Neural cell (in vitro differentiated cells): ENCODE data around the gene LHPP. TPM values are rescaled to one million over a fixed set of nuclear protein-coding genes. Genes with fewer than 3 reads are reported as not detected.
A peak's percentile ranks its signal among the peaks of the same experiment; 100 is the strongest.

ENCODE experiments used
- H2AFZ ChIP-seq: fragments of 200-600, 300-800 bp; sonication (generic), shearing (Covaris generic); 2 replicates; pipeline ENCODE4 v1.6.0; 2014; ENCODE audit warnings: low read depth, mild to moderate bottlenecking, antibody characterized with exemption, low read length, moderate library complexity
- H3F3A ChIP-seq: fragments of 200-600 bp; shearing (Covaris generic); 2 replicates; pipeline ENCODE4 v1.6.1; 2016; ENCODE audit warnings: mild to moderate bottlenecking, moderate library complexity, mixed read lengths, antibody characterized with exemption, low read length; ENCODE audit not compliant: insufficient read depth, poor library complexity, severe bottlenecking
- H3K27ac ChIP-seq: fragments of 200-600, 300-800 bp; sonication (generic), shearing (Covaris generic); 2 replicates; pipeline ENCODE4 v1.5.1; 2014; ENCODE audit warnings: mild to moderate bottlenecking, low read length, moderate library complexity
- H3K27me3 ChIP-seq: fragments of 300-800, 200-600 bp; sonication (generic), shearing (Covaris generic); 2 replicates; pipeline ENCODE4 v1.6.0; 2014; ENCODE audit warnings: mild to moderate bottlenecking, low read depth, low read length, moderate library complexity; ENCODE audit not compliant: insufficient read depth
- H3K36me3 ChIP-seq: fragments of 300-800, 200-600 bp; sonication (generic), shearing (Covaris generic); 2 replicates; pipeline ENCODE4 v1.5.1; 2014; ENCODE audit warnings: mild to moderate bottlenecking, antibody characterized with exemption, low read length, moderate library complexity; ENCODE audit not compliant: insufficient read depth
- H3K4me2 ChIP-seq: fragments of 300-800, 200-600 bp; sonication (generic), shearing (Covaris generic); 2 replicates; pipeline ENCODE4 v1.6.0; 2014; ENCODE audit warnings: mild to moderate bottlenecking, low read length
- H3K4me3 ChIP-seq: fragments of 300-800, 200-600 bp; sonication (generic), shearing (Covaris generic); 2 replicates; pipeline ENCODE4 v1.5.1; 2014; ENCODE audit warnings: mild to moderate bottlenecking, low read length, moderate library complexity
- H3K79me2 ChIP-seq: fragments of 200-600 bp; shearing (Covaris generic); replicated peaks from 2 replicates; pipeline ENCODE4 v1.6.0; 2014; ENCODE audit warnings: mild to moderate bottlenecking, low read length, moderate library complexity; ENCODE audit not compliant: insufficient read depth
- H3K9ac ChIP-seq: fragments of 300-800, 200-600 bp; sonication (generic), shearing (Covaris generic); 2 replicates; pipeline ENCODE4 v1.6.1; 2016; ENCODE audit warnings: mild to moderate bottlenecking, low read length, mixed read lengths
- H3K9me2 ChIP-seq: fragments of 200-600 bp; shearing (Covaris generic); 2 replicates; pipeline ENCODE4 v1.6.1; 2016; ENCODE audit warnings: mild to moderate bottlenecking, low read length, mixed read lengths; ENCODE audit not compliant: insufficient read depth
- H3K9me3 ChIP-seq: fragments of 200-600, 300-800 bp; sonication (generic), shearing (Covaris generic); 2 replicates; pipeline ENCODE4 v1.6.1; 2016; ENCODE audit warnings: mild to moderate bottlenecking, mixed run types, low read length, moderate library complexity, mixed read lengths
- H4K20me1 ChIP-seq: fragments of 200-600 bp; shearing (Covaris generic); 2 replicates; pipeline ENCODE4 v1.6.1; 2016; ENCODE audit warnings: mild to moderate bottlenecking, mixed run types; ENCODE audit not compliant: insufficient read depth
- EP300 ChIP-seq: fragments of 450-650 bp; conservative IDR thresholded peaks from 2 replicates; pipeline ENCODE4 v1.6.1; 2014; ENCODE audit warnings: antibody characterized with exemption, mild to moderate bottlenecking, moderate library complexity; ENCODE audit not compliant: poor library complexity, severe bottlenecking
- EZH2 ChIP-seq: fragments of 200-600, 300-800 bp; shearing (Covaris generic), sonication (generic); IDR thresholded peaks from 2 replicates; pipeline ENCODE4 v1.6.1; 2014; ENCODE audit warnings: antibody characterized with exemption, low read length, borderline replicate concordance, mild to moderate bottlenecking; ENCODE audit not compliant: insufficient read depth, poor library complexity, severe bottlenecking
- MXI1 ChIP-seq: fragments of 450-650 bp; conservative IDR thresholded peaks from 2 replicates; pipeline ENCODE4 v1.6.1; 2014; ENCODE audit warnings: antibody characterized with exemption, mild to moderate bottlenecking; ENCODE audit not compliant: poor library complexity, severe bottlenecking
- POLR2AphosphoS5 ChIP-seq: IDR thresholded peaks from 2 replicates; pipeline ENCODE4 v1.6.1; 2012
- RAD21 ChIP-seq: fragments of 450-650 bp; conservative IDR thresholded peaks from 2 replicates; pipeline ENCODE4 v1.6.1; 2014; ENCODE audit warnings: antibody characterized with exemption, mild to moderate bottlenecking, moderate library complexity
- SMC3 ChIP-seq: fragments of 450-650 bp; conservative IDR thresholded peaks from 2 replicates; pipeline ENCODE4 v1.6.1; 2014; ENCODE audit warnings: antibody characterized with exemption, mild to moderate bottlenecking, moderate library complexity; ENCODE audit not compliant: poor library complexity
- TAF1 ChIP-seq: IDR thresholded peaks from 2 replicates; pipeline ENCODE4 v1.6.1; 2012; ENCODE audit warnings: low read depth
- polyA plus RNA-seq: library from polyadenylated mRNA; depleted of rRNA; stranded (reverse); fragments of >200 nt; gene quantifications from 2 replicates; pipeline ENCODE4 v1.2.3, GENCODE V29; 2014
- TF ChIP-seq, protein P1 (sequence below): fragments of 450-650 bp; IDR thresholded peaks from 2 replicates; pipeline ENCODE4 v1.5.1; 2014; ENCODE audit warnings: antibody characterized with exemption, mild to moderate bottlenecking, moderate library complexity; ENCODE audit not compliant: poor library complexity, severe bottlenecking
- TF ChIP-seq, protein P2 (sequence below): IDR thresholded peaks from 2 replicates; pipeline ENCODE4 v1.6.1; 2012; ENCODE audit warnings: borderline replicate concordance

LHPP gene
- polyA plus RNA-seq, 1 donor from 2014 or later, result 16.0 TPM

DNA sequence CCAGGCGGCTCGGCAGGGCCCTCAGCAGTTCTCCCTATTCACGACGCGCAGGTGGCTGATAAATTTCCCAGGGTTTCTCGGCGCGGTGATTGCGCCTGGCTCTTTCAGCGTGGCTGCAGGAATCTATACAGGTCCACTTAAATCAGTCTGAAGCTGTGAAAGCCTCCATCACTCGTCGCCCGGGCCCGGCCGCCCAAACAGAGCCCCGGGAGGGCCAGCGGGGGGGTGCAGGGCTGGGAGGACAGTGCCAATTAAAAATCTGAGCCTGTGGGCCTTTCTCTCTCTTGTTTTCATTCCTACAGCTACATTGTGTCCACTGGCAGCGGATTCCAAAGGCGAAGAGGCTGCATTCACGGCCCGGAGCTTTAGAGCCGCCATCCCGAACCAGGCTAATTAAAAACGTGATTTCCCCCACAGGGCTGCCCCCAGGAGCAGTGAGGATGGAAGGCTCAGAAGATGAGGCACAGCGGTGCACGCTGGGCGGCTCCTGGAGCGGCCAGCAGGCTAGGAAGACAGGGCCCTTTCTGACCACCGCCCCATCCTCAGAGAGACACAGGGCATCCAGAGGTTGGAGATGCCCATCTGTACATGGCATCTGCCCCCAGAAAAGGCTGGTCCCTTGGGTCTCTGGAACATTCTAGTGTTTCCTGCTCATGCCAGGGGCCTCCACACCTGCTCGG is 181.8 kb downstream of the LHPP start:
- Histone ChIP-seq H3K4me2 (peak overlapping the region; percentile 50), H2AFZ (no peak overlapping the region), H3K4me3 (peak overlapping the region; percentile 52), H3K36me3 (no peaks in the 10 kb centered on the region), H4K20me1 (no peaks in the 10 kb centered on the region), H3K9me3 (no peaks in the 10 kb centered on the region), H3K79me2 (no peaks in the 10 kb centered on the region), H3F3A (no peaks in the 10 kb centered on the region), H3K9me2 (no peaks in the 10 kb centered on the region), H3K9ac (peak overlapping the region; percentile 49), H3K27me3 (no peaks in the 10 kb centered on the region), H3K27ac (peak overlapping the region; percentile 62)
- TF ChIP-seq MXI1, result no peak
- TF ChIP-seq POLR2AphosphoS5, result peak; percentile 10

DNA sequence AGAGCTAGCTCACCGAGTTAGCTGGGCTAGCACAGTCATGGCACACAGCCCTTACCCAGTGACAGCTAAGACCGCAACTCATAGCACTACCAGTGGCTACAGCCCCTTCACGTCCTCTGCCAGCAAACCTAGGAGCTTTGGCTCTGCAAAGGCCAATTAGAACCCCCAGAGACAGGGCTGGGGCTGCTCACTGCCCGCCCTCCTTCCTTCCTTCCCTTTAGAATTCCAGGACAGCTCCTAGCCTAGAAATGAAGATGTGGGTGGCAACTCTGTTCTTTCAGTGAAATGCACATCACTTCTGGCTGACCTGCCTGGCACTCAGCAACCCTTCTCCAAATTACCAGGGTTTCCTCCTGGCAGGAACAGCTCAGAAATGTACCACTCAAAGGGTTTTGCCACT is 182.6 kb downstream of the LHPP start:
- Histone ChIP-seq H3K79me2 (no peaks in the 10 kb centered on the region), H3F3A (no peaks in the 10 kb centered on the region), H3K9me2 (no peaks in the 10 kb centered on the region), H4K20me1 (no peaks in the 10 kb centered on the region), H3K9ac (no peak overlapping the region), H3K4me3 (no peak overlapping the region), H3K27me3 (no peaks in the 10 kb centered on the region), H3K4me2 (no peak overlapping the region), H2AFZ (no peak overlapping the region), H3K9me3 (no peaks in the 10 kb centered on the region), H3K27ac (peak overlapping the region; percentile 62), H3K36me3 (no peaks in the 10 kb centered on the region)
- TF ChIP-seq, protein P1, sequence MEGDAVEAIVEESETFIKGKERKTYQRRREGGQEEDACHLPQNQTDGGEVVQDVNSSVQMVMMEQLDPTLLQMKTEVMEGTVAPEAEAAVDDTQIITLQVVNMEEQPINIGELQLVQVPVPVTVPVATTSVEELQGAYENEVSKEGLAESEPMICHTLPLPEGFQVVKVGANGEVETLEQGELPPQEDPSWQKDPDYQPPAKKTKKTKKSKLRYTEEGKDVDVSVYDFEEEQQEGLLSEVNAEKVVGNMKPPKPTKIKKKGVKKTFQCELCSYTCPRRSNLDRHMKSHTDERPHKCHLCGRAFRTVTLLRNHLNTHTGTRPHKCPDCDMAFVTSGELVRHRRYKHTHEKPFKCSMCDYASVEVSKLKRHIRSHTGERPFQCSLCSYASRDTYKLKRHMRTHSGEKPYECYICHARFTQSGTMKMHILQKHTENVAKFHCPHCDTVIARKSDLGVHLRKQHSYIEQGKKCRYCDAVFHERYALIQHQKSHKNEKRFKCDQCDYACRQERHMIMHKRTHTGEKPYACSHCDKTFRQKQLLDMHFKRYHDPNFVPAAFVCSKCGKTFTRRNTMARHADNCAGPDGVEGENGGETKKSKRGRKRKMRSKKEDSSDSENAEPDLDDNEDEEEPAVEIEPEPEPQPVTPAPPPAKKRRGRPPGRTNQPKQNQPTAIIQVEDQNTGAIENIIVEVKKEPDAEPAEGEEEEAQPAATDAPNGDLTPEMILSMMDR, result no peak
- TF ChIP-seq RAD21, result no peak
- TF ChIP-seq MXI1, result no peak
- no peak for TF ChIP-seq TAF1
- TF ChIP-seq, protein P2, sequence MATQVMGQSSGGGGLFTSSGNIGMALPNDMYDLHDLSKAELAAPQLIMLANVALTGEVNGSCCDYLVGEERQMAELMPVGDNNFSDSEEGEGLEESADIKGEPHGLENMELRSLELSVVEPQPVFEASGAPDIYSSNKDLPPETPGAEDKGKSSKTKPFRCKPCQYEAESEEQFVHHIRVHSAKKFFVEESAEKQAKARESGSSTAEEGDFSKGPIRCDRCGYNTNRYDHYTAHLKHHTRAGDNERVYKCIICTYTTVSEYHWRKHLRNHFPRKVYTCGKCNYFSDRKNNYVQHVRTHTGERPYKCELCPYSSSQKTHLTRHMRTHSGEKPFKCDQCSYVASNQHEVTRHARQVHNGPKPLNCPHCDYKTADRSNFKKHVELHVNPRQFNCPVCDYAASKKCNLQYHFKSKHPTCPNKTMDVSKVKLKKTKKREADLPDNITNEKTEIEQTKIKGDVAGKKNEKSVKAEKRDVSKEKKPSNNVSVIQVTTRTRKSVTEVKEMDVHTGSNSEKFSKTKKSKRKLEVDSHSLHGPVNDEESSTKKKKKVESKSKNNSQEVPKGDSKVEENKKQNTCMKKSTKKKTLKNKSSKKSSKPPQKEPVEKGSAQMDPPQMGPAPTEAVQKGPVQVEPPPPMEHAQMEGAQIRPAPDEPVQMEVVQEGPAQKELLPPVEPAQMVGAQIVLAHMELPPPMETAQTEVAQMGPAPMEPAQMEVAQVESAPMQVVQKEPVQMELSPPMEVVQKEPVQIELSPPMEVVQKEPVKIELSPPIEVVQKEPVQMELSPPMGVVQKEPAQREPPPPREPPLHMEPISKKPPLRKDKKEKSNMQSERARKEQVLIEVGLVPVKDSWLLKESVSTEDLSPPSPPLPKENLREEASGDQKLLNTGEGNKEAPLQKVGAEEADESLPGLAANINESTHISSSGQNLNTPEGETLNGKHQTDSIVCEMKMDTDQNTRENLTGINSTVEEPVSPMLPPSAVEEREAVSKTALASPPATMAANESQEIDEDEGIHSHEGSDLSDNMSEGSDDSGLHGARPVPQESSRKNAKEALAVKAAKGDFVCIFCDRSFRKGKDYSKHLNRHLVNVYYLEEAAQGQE, result no peak
- TF ChIP-seq POLR2AphosphoS5, result no peak
- TF ChIP-seq EZH2, result no peak
- TF ChIP-seq SMC3, result no peak
- no peak for TF ChIP-seq EP300
